ENCODE measurements around the gene AGAP1.

The AGAP1 gene

DNA sequence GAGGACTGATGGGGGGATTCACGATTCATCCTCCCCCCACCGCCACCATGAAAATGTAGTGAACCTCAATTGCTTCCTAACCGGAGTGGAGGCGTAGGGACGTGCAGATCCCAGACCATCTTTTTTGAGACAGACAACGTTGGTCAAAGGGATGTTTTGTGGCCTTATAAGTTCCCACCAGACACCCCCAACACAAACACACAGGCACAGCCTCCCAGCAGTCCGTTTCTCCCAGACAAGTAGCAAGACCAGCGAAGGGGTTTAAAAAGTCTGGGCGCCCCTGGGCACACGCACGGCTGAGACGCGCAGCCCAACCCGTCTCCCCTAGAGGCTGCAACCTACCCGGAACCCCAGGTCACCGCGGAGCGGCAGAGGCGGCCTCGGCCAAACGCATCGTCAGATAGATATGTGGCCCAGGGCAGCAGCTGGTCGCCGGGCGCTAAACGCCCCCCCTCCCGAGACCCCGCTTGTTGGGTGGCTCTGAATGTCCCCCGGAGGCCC is 673.0 kb downstream of the AGAP1 start:
- H3K27ac ChIP-seq: peak overlapping the region; percentile 50

DNA sequence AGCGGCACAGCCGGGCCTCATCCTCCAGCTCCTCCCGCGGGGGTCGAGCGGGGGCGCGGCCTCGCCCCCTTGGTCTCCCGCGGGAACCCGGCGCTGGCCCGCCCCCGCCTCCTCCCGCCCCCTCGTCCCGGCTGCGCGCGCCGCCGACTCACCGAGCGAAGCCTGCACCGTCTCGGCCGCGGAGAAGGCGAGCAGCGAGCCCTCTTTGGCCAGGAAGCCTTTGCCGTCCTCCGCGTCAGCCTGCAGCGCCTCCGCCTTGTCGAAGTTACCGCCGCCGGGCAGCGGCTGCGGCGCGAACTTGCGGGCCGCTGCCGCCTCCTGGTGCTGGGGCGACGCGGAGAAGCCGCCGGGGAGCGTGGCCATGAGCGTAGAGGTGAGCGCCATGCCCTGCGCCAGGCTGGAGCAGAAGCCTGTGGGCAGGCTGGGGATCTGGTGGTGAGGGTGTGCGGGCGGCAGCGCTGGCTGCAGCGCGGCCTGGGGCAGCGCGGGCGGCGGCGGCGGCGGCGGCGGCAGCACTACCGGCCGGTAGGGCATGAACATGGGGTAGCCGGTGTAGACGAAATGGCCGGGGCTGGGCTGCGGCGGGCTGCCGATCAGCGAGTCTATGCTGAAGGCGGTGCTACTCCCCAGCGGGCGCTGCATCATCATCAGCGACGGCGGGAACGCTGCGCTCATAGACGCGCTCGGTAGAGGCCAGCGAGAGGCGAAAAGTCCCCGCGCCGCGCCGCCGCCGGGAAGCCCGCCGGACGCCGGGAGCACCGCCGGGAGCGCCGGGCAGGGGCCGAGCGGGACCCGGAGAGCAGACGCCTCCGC is 673.7 kb downstream of the AGAP1 start:
- H3K27ac ChIP-seq: peak overlapping the region; percentile 50
- TF ChIP-seq, protein P1, sequence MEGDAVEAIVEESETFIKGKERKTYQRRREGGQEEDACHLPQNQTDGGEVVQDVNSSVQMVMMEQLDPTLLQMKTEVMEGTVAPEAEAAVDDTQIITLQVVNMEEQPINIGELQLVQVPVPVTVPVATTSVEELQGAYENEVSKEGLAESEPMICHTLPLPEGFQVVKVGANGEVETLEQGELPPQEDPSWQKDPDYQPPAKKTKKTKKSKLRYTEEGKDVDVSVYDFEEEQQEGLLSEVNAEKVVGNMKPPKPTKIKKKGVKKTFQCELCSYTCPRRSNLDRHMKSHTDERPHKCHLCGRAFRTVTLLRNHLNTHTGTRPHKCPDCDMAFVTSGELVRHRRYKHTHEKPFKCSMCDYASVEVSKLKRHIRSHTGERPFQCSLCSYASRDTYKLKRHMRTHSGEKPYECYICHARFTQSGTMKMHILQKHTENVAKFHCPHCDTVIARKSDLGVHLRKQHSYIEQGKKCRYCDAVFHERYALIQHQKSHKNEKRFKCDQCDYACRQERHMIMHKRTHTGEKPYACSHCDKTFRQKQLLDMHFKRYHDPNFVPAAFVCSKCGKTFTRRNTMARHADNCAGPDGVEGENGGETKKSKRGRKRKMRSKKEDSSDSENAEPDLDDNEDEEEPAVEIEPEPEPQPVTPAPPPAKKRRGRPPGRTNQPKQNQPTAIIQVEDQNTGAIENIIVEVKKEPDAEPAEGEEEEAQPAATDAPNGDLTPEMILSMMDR (conservative IDR thresholded peaks at IDR 0.05): peak; percentile 51

More for the DNA sequence above, 673.0 kb downstream of the AGAP1 start:
- TF ChIP-seq, protein P1 (conservative IDR thresholded peaks at IDR 0.05): no peak

- TF ChIP-seq, protein P1 (conservative IDR thresholded peaks at IDR 0.05): no peak
- H3K27ac ChIP-seq: peak within 1 kb of the TSS; percentile 50
Measured at GRCh38 chr2:236168110-236169080, 674.6 kb downstream of the AGAP1 start, which contains the start of gene GBX2. TSS of gene GBX2 (minus strand) at chr2:236168386. CDS start at chr2:236167971, 415 bp downstream.

- TF ChIP-seq, protein P1 (conservative IDR thresholded peaks at IDR 0.05): no peak
Measured at GRCh38 chr2:236169151-236169721, 675.4 kb downstream of the AGAP1 start.

DNA sequence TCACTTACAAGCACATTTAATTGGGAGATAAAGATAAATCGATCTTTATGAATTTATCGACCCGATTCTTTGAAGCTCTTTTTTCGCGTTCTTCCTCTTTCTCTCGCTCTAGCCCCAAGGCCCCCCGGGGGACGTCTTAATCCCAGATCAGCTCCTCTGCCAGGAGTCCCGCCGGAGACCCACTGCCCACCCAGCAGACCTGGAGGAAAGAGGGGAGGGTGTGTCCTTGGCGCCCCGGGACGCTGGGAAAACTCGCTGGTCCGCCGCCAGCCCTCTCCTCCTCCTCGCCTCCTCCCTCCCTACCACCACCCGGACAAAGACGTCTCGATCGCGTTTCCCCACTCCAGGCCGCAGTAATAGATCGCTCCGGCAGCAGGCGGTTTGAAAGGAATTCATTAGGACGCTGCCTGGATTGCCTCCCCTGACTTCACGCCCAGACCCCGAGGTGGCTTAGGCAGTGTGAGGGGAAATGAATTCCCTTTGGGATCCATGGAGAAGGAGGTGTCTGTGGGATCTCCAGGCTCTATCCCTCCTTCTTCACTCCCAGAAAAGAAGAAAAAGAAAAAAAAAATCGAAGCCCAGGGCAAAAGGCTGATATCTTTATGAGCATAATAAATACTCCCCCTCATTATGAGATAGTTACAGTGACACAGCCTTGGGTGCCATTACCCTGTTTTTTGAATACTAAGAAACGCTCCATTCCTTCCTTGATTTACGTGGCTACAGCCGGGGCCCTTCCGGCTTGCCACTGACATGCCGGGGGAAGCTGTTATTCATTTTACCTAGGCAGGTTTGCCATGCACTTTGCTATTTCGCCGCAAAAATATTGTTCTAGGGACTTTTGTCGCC is 676.1 kb downstream of the AGAP1 start:
- TF ChIP-seq, protein P1 (conservative IDR thresholded peaks at IDR 0.05): no peak
- no peak overlapping the region for H3K27ac ChIP-seq

More at GRCh38 chr2:236169151-236169721, 675.4 kb downstream of the AGAP1 start:
- no peak overlapping the region for H3K27ac ChIP-seq

GRCh38 chr2:236170590-236171165 is 676.8 kb downstream of the AGAP1 start:
- TF ChIP-seq, protein P1 (conservative IDR thresholded peaks at IDR 0.05): no peak
- H3K27ac ChIP-seq: no peak overlapping the region

Data from VCaP (cell line).